GM19099 (cell line): ENCODE data around the gene MAPK9.

Source experiments
- POLR2A ChIP-seq: IDR thresholded peaks from 3 replicates; pipeline ENCODE4 v1.6.1; 2011; ENCODE audit warnings: low read depth; ENCODE audit not compliant: insufficient read length; ENCODE audit errors: extremely low read depth

Gene MAPK9

GRCh38 chr5:180194410-180195345, 97.2 kb downstream of the MAPK9 start:
- TF ChIP-seq POLR2A, result no peak

- no peak for TF ChIP-seq POLR2A
Observed at GRCh38 chr5:180193749-180194375, 98.0 kb downstream of the MAPK9 start.

GRCh38 chr5:180191716-180192115, 100.2 kb downstream of the MAPK9 start:
- no peak for TF ChIP-seq POLR2A

GRCh38 chr5:180187767-180188166, 104.1 kb downstream of the MAPK9 start:
- no peak for TF ChIP-seq POLR2A
